Measurements from ENCODE around the gene ZNF516.

Gene ZNF516

GRCh38 chr18:76452357-76452756 is 42.7 kb downstream of the ZNF516 start:
- DNase-seq: no peak

- DNase-seq: no peak
Measured at GRCh38 chr18:76451396-76452331, 43.4 kb downstream of the ZNF516 start.

GRCh38 chr18:76450452-76451395 is 44.3 kb downstream of the ZNF516 start:
- no peak for DNase-seq

GRCh38 chr18:76449111-76449453 is 46.0 kb downstream of the ZNF516 start:
- DNase-seq: no peak

GRCh38 chr18:76448256-76449110 is 46.6 kb downstream of the ZNF516 start:
- no peak for DNase-seq

- DNase-seq: no peak
Measured at GRCh38 chr18:76447258-76447890, 47.7 kb downstream of the ZNF516 start.

- DNase-seq: no peak
Measured at GRCh38 chr18:76446321-76447257, 48.5 kb downstream of the ZNF516 start.

- DNase-seq: no peak
Measured at GRCh38 chr18:76445741-76446232, 49.3 kb downstream of the ZNF516 start.

- DNase-seq: no peak
Measured at GRCh38 chr18:76445275-76445674, 49.8 kb downstream of the ZNF516 start.

GRCh38 chr18:76444446-76445105 is 50.5 kb downstream of the ZNF516 start:
- no peak for DNase-seq

- DNase-seq: no peak
Measured at GRCh38 chr18:76443519-76444445, 51.3 kb downstream of the ZNF516 start.

GRCh38 chr18:76442413-76443171 is 52.5 kb downstream of the ZNF516 start:
- DNase-seq: no peak

- no peak for DNase-seq
Measured at GRCh38 chr18:76441668-76442412, 53.2 kb downstream of the ZNF516 start.

GRCh38 chr18:76441002-76441667 is 53.9 kb downstream of the ZNF516 start:
- no peak for DNase-seq

- no peak for DNase-seq
Measured at GRCh38 chr18:76437910-76438309, 57.1 kb downstream of the ZNF516 start.

GRCh38 chr18:76437011-76437410 is 58.0 kb downstream of the ZNF516 start:
- DNase-seq: no peak

- DNase-seq: no peak
Measured at GRCh38 chr18:76436342-76436741, 58.7 kb downstream of the ZNF516 start.

Measured in NCI-H2107 (cell line).